Mucosa of stomach (tissue), 1 donor: ENCODE measurements around the gene ZNF584.
"Not testable (repeated sequence)": the region's sequence is repeated elsewhere in the genome, so short reads cannot be mapped to it uniquely, and the experiment has no call there.

Experiments
- H3K27me3 ChIP-seq: one replicate; pipeline ENCODE4 v1.7.0; 2013; ENCODE audit warnings: mild to moderate bottlenecking, low read length; ENCODE audit not compliant: control insufficient read depth, insufficient read depth
- H3K36me3 ChIP-seq: one replicate; pipeline ENCODE4 v1.7.0; 2013; ENCODE audit warnings: low read length; ENCODE audit not compliant: control insufficient read depth, insufficient read depth
- H3K4me1 ChIP-seq: one replicate; pipeline ENCODE4 v1.7.0; 2013; ENCODE audit warnings: mild to moderate bottlenecking, low read length; ENCODE audit not compliant: control insufficient read depth, insufficient read depth
- H3K4me3 ChIP-seq: one replicate; pipeline ENCODE4 v1.7.0; 2013; ENCODE audit warnings: low read length
- H3K9ac ChIP-seq: one replicate; pipeline ENCODE4 v1.7.0; 2013; ENCODE audit warnings: mild to moderate bottlenecking, low read length, moderate library complexity
- H3K9me3 ChIP-seq: one replicate; pipeline ENCODE4 v1.7.0; 2013; ENCODE audit warnings: mild to moderate bottlenecking, low read length, moderate library complexity; ENCODE audit not compliant: control insufficient read depth
- donor health status: Pancreatic carcinoma.

Gene ZNF584

DNA sequence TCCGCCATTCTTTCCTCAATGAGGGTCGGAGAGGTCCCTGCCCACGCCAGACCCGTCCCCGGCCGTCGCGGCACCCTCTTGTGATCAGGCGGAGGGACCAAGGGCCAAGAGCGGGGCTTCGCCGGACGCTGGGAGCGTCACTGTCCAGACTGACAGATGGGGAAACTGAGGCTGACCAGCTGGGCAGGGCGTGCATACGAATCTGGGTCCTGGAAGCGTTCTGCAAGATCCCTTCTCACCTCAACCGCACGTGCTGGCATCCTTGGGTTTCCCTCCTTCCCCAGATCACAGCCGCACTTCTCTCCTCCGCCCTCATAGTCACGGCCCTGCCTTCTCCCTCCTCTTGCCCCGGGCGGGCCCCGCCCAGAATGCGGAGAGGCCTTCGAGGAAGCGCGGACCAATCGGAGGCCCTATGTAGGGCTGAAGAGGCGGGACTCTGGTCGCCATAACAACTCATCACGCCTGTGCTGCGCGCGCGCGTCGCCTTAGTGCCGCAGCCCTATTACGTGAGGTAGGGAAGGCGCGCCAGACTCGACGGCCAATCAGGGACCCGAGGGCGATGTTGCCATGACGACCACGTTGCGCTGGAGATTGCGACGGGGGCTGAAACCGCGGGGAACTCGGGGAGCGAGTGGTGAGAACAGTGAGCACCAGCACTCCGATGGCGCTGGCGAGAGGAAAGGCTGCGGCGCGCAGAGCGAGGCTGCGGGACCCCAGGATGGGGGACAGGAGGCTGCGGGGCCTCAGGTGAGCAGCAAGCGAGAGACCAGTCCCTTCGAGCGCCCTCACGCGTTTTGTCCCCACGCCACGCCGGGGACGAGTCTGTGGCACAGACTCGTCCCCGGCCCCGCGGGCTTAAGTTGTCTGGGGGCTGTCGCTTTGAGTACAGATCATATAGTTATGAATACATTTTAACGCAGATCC, 7.3 kb upstream of the ZNF584 start:
- peaks cover 18% of the 10 kb centered on the region for H3K27me3 ChIP-seq

DNA sequence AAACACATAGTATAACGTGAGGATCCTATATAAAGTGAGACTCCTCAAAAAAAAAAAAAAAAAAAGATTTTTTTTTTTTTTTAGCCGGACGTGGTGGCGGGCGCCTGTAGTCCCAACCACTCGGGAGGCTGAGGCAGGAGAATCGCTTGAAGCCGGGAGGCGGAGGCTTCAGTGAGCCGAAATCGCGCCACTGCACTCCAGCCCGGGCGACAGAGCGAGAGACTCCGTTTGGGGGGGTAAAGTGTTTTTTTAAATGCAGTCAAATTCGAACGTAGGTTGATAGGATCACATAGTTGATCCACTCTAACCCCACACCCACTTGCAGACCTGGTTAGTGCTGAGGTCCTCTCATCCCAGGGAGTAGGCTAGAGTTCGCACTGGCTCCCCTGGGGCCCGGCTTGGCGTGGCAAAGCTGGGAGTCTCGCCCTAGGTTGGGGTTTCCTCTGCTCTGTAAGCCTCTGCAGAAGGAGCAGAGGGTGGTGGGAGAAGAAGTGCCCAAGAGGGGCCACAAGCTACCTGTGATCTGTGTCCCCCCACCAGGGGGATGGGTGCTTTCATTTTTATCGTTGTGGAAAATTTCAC, 6.5 kb upstream of the ZNF584 start:
- Histone ChIP-seq H3K27me3 (peaks cover 13% of the 10 kb centered on the region), H3K9me3 (no peaks in the 10 kb centered on the region), H3K4me1 (peaks cover 14% of the 10 kb centered on the region), H3K36me3 (no peaks in the 10 kb centered on the region), H3K9ac (peak overlapping the region; percentile 64), H3K4me3 (no peak overlapping the region)

More for the DNA sequence above, 7.3 kb upstream of the ZNF584 start:
- Histone ChIP-seq H3K4me1 (peaks cover 15% of the 10 kb centered on the region), H3K36me3 (no peaks in the 10 kb centered on the region), H3K4me3 (peak overlapping the region; percentile 67), H3K9me3 (no peaks in the 10 kb centered on the region), H3K9ac (peak overlapping the region; percentile 64)

DNA sequence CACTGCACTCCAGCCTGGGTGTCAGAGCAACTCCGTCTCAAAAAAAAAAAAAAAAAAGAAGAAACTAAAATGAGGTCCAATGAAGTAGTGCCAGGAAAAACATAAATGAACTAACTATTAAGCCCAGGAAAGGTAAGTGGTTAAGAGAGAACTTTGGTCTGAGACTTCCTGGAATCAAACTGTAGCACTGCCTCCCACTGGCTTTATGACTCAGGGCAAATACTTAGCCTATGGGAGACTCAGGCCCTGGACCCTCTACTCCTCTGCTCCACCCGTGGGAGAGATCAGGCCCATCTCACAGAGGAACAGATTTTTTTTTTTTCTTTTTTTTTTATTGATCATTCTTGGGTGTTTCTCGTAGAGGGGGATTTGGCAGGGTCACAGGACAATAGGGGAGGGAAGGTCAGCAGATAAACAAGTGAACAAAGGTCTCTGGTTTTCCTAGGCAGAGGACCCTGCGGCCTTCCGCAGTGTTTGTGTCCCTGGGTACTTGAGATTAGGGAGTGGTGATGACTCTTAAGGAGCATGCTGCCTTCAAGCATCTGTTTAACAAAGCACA, 4.5 kb upstream of the ZNF584 start:
- H3K27me3 ChIP-seq, H3K9me3 ChIP-seq, H3K9ac ChIP-seq, H3K36me3 ChIP-seq, H3K4me3 ChIP-seq: not testable (repeated sequence)
- H3K4me1 ChIP-seq, result peaks cover 24% of the 10 kb centered on the region

DNA sequence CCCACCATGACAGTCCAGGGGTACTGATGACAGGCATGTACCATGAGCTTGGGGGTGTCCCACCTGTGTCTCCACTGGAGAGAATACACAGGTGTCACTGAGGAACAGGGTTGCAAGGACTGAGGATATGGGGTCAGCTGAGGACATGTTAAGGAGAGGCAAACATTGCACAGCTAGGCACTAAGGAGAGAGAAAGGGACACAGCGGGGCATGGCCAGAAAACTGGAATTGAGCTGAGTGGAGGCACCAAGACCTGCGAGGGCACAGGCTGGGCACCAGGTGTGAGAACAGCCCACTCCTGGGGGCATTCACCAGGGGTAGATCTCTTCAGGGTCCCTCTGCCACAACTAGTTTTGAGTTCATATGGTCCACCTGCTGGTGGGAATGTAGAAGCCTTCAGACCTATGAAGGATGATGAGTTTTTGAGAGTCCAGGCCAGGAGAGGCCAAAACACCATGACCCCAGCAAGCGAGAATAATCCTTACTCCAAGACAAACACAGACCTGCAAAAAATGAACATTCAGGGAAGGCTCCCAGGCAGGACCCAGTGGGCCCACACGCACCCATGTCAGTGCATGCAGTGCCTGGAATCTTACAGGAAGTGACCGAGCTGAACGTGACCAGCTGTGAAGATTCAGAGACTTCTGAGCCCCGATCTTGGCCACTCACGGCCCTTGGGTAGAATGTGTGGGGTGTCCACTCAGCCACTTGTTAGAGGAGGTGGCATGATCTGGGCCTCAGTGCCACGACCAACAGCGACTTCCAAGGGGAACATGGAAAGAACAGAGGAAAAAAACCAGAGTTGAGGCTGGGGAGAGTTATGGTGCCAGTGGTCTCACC, 1.4 kb upstream of the ZNF584 start:
- Histone ChIP-seq H3K4me3 (peak overlapping the region; percentile 74), H3K27me3 (no peaks in the 10 kb centered on the region), H3K9me3 (no peaks in the 10 kb centered on the region), H3K36me3 (no peaks in the 10 kb centered on the region), H3K4me1 (peaks cover 24% of the 10 kb centered on the region), H3K9ac (peak overlapping the region; percentile 76)

DNA sequence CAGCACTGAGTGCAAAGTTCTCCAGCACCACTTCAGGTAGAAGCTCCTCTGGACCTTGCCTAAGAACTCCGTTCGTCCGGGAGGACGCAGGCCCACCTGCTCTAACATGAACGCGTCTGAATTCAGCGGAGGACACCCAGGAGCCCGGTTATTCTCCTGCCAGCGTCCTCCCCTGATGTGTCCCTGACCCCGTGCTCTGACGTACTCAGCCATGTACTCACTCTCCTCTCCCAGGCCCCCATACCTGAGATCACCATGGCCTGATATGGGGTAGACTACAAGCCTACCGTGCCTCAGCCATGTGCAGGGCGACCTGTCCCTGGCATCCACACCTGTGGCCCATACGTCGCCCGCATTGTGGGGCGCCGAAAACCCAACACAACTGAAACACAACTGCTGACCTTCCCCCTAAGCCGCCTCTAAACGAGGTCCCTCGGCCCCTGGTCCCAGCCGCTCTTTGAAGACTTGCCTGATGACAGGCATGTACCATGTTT, 744 bp upstream of the ZNF584 start:
- H3K9ac ChIP-seq, result peak overlapping the region; percentile 76
- H3K27me3 ChIP-seq, result no peaks in the 10 kb centered on the region
- no peaks in the 10 kb centered on the region for H3K36me3 ChIP-seq

DNA sequence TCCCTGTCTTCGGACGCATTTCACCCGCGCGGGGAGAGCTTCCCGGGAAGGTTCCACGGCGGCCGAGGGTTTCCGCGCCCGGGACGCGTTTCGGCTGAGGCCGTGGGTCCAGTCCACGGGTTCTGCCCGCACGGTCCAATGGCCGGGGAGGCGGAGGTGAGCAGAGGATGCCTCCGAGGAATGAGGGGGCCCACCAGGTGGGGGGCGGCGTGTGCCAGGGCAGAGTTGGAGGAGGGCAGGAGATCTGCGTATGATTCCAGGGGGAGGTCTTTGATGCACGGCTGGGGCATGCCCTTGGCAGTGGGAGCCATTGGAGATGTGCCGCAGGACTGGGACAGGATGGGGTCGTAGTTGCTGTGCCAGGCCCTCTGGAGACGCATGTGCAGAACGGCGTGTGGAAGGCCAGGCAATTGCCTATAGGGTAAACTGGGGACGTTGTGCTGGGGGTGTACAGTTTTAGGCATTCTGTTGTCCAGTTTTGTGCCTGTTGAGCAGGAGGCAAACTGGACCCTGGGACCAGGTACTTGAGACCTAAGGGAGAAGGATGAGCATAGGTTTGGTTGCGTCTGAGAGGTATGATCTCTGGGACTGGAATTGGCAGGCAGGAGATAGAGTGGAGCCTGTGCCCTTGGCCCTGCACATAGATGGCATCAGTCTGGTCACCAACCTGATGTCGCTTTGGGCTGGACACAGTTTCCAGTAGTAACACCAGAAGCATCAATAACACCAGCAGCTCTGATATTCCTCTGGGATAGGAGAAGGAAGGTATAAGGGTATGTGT, 751 bp downstream of the ZNF584 start:
- Histone ChIP-seq H3K9me3 (no peaks in the 10 kb centered on the region), H3K36me3 (no peaks in the 10 kb centered on the region), H3K27me3 (no peaks in the 10 kb centered on the region), H3K9ac (peak overlapping the region; percentile 76), H3K4me3 (peak overlapping the region; percentile 74), H3K4me1 (peaks cover 22% of the 10 kb centered on the region)

More for the DNA sequence above, 744 bp upstream of the ZNF584 start:
- H3K4me3 ChIP-seq, result peak overlapping the region; percentile 74
- peaks cover 22% of the 10 kb centered on the region for H3K4me1 ChIP-seq
- H3K9me3 ChIP-seq, result no peaks in the 10 kb centered on the region

DNA sequence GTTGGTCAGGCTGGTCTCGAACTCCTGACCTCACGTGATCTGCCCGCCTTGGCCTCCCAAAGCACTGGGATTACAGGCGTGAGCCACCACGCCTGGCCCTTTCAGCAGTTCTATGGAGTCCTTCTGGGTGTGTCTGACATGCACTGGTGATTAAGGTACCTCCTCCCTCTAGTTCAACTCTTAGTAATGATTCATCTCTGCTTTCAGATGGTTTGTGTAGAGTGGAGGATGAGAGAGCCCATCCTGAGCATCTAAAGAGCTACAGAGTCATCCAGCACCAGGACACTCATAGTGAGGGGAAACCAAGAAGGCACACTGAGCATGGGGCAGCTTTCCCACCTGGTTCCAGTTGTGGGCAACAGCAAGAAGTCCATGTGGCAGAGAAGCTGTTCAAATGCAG, 8.2 kb downstream of the ZNF584 start:
- H3K4me1 ChIP-seq, result no peaks in the 10 kb centered on the region
- no peak overlapping the region for H3K4me3 ChIP-seq
- H3K36me3 ChIP-seq, result peaks cover 11% of the 10 kb centered on the region
- H3K9me3 ChIP-seq, result no peaks in the 10 kb centered on the region
- no peak overlapping the region for H3K9ac ChIP-seq
- H3K27me3 ChIP-seq, result no peaks in the 10 kb centered on the region

DNA sequence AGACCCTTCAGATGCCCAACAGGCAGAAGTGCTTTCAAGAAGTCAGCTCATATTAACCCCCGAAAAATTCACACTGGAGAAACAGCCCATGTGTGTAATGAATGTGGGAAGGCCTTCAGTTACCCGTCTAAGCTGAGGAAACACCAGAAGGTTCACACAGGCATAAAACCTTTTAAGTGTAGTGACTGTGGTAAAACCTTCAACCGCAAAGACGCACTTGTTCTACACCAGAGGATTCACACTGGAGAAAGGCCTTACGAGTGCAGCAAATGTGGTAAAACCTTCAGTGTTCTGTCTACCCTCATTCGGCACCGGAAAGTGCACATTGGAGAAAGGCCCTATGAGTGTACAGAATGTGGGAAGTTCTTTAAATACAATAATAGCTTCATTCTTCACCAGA, 8.6 kb downstream of the ZNF584 start:
- Histone ChIP-seq H3K9me3 (no peaks in the 10 kb centered on the region), H3K36me3 (peaks cover 11% of the 10 kb centered on the region)

DNA sequence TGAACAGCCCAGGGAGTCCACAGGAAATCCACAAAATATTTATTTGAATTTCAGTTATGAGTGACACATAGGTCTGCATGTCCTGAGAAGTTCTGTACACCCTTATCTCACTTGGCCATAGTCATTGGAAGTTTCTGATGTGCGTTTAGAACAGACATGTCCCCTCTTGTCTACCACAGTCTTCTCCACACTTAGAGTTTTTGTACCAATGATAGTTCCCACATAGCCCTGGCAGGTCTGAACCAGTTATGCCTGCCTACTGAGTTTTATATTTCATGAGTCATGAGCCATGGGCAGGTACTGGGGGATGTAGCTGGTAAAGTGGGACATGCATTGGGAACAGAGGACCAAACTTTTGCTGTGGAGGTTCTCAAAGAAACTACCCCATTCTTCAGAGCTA, 20.2 kb downstream of the ZNF584 start:
- no peak overlapping the region for H3K4me3 ChIP-seq
- H3K9ac ChIP-seq, result no peak overlapping the region
- H3K4me1 ChIP-seq, result no peaks in the 10 kb centered on the region
- peaks cover 10% of the 10 kb centered on the region for H3K36me3 ChIP-seq
- no peaks in the 10 kb centered on the region for H3K27me3 ChIP-seq
- peaks cover 28% of the 10 kb centered on the region for H3K9me3 ChIP-seq

More for the DNA sequence above, 8.6 kb downstream of the ZNF584 start:
- Histone ChIP-seq H3K9ac (no peak overlapping the region), H3K4me1 (no peaks in the 10 kb centered on the region), H3K4me3 (no peak overlapping the region), H3K27me3 (no peaks in the 10 kb centered on the region)

DNA sequence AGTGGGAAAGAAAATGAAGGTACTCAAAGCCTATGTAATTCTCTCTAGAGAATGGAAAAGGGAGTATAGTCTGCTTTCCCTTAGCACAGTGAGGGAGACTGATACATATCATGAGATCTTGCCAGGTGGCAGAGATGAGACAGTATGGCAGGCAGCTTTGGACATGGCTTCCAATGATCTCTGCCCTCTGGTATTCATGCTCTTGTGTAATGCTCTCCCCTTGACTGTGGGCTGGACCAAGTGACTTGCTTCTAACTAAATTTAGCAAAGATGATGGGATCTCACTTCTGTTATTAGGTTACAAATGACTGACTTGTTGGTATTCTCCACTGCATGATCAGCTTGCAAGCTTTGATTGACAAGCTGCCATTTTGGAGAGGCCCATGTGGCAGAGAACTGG, 21.3 kb downstream of the ZNF584 start:
- H3K27me3 ChIP-seq, result no peaks in the 10 kb centered on the region
- no peak overlapping the region for H3K9ac ChIP-seq
- peaks cover 22% of the 10 kb centered on the region for H3K36me3 ChIP-seq
- no peak overlapping the region for H3K4me3 ChIP-seq
- H3K9me3 ChIP-seq, result peaks cover 39% of the 10 kb centered on the region
- H3K4me1 ChIP-seq, result no peaks in the 10 kb centered on the region

DNA sequence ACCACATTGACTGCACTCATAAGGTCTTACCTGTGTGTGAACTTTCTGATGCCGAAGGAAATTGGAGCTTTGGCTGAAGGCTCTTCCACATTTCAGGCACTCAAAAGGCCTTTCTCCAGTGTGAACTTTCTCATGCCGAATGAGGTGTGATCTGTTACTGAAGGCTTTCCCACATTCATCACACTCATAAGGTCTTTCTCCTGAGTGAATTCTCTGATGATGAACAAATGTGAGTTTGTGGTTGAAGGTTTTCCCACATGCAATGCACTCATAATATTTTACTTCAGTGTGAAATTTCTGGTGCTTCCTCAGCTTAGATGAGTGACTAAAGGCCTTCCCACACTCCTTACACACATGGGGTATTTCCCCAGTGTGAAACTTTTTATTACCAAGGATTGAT, 25.8 kb downstream of the ZNF584 start:
- Histone ChIP-seq H3K9me3 (peaks cover 55% of the 10 kb centered on the region), H3K36me3 (peaks cover 27% of the 10 kb centered on the region), H3K4me1 (no peaks in the 10 kb centered on the region), H3K27me3 (no peaks in the 10 kb centered on the region), H3K9ac (no peak overlapping the region), H3K4me3 (peak overlapping the region; percentile 28)
